ENCODE data around the gene LMBRD2. TPM values are rescaled to one million over a fixed set of nuclear protein-coding genes. Genes with fewer than 3 reads are reported as not detected.

LMBRD2 gene
- total RNA-seq, 1 donor from 2014 or later, result 11.6 TPM

DNA sequence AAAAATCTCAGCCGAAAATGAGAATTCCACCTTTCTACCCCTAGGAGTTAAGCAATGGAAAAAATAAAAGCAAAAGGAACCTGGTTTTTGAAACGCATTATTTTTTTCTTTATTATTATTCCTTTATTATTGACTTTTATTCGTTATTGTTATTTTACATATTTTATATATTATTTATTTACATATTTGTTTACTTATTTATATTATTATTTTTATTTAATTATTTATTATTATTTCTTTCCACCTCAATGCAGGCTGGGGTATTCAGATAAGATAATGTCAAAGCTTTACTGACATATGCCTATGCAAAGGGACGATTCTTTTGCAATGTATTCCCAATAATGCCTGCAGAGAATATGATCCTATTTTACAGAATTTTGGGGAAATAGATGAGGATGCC is 101.7 kb downstream of the LMBRD2 start:
- Mint-ChIP-seq H3K27me3 (ENCODE audit: low read depth) (peaks cover 15% of the 10 kb centered on the region), H3K27ac (no peak overlapping the region), H3K9me3 (no peaks in the 10 kb centered on the region), H3K4me3 (ENCODE audit: low read depth) (no peak overlapping the region), H3K4me1 (ENCODE audit: low read depth) (no peaks in the 10 kb centered on the region), H3K36me3 (ENCODE audit: low read depth) (no peaks in the 10 kb centered on the region)
- intact Hi-C loops (cut with micrococcal nuclease), result no loop called here
- DNase-seq (ENCODE audit: low spot score), result no peak

Other genes starting within 250 kb of the LMBRD2 start
- 0.50 and 1.2 TPM in 2 replicates for gene CAPSL, start 213.3 kb downstream of the LMBRD2 start, total RNA-seq
- gene UGT3A1, start 160.5 kb downstream of the LMBRD2 start, total RNA-seq, result not detected in 2 replicates
- gene UGT3A2, start 85.0 kb downstream of the LMBRD2 start, total RNA-seq, result not detected in 2 replicates
- gene SKP2, start 224 bp upstream of the LMBRD2 start, total RNA-seq, result 56.6 and 58.9 TPM in 2 replicates
- 17.8 and 19.4 TPM in 2 replicates for gene NADK2, start 90.0 kb upstream of the LMBRD2 start, total RNA-seq
- not detected in 2 replicates for gene RANBP3L, start 150.0 kb upstream of the LMBRD2 start, total RNA-seq

All from activated T-helper 2 cell treated with anti-CD3 and anti-CD28 coated beads, Interferon-gamma antibody, Interleukin-2, Interleukin-4, amounts not matched to agents 10 μg/mL and 5 μg/mL and 100 μg/mL, durations not matched to agents 14 hours and 24 hours and 36 hours (primary cell).